ENCODE measurements around the gene MARVELD1.

The MARVELD1 gene

DNA sequence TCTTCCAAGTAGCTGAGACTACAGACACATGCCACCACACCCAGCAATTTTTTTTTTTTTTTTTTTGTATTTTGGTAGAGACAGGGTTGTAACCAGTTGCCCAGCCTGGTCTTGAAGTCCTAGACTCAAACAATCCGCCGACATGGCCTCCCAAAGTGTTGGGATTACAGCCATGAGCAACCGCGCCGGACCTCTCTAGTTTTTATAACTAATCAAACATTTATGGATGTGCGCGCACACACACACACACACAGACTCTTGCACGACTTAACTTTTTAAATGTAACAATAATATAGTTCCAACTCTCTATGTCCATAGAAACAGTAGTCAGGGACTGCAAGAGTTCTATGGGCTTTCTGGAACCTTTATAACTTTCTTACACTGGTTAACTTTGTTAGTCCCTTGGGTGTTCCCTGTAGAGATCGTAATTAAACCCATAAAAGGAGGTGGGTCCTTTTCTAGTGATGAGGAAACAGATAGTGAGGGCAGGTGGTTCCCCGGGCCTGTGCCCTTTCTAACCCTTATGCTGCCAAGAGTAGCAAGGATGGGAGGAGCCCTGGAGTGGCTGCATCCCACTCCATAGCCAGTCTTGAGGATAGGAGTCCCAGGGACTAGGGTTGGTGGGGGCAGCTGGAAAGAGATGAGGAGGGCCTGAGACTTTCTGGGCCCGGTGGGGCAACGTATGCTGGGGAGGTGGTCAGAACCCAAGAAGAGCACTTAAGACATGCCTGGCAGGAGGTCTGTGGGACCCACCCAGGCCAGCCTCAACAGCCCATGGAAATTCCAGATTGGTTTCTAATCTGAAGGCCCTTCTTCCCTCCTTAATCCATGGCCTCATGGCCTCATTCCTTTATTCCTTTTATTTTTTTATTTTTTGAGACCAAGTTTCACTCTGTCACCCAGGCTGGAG lies 8.6 kb downstream of the MARVELD1 start:
- DNase-seq (ENCODE audit: low read depth in 2 of 2): no peak

DNA sequence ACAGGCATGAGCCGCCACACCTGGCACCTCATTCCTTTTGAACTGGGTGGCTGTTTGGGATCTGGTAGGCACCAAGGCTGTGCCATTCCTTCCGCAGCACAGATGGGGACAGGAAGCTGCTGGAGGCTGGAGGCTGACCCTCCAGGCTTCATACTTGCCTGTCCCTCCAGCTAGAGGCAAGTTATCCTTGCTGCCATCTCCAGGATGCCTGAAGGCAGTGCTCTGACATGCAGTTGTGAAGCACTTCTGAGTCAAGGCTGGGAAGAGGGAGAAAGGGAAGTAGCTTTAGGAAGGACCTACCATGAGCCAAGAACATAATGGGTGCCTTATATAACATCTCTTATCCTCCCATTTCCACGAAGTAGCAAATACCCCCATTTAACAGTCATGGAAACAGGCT lies 9.5 kb downstream of the MARVELD1 start:
- no peak for DNase-seq (ENCODE audit: low read depth in 2 of 2)

DNA sequence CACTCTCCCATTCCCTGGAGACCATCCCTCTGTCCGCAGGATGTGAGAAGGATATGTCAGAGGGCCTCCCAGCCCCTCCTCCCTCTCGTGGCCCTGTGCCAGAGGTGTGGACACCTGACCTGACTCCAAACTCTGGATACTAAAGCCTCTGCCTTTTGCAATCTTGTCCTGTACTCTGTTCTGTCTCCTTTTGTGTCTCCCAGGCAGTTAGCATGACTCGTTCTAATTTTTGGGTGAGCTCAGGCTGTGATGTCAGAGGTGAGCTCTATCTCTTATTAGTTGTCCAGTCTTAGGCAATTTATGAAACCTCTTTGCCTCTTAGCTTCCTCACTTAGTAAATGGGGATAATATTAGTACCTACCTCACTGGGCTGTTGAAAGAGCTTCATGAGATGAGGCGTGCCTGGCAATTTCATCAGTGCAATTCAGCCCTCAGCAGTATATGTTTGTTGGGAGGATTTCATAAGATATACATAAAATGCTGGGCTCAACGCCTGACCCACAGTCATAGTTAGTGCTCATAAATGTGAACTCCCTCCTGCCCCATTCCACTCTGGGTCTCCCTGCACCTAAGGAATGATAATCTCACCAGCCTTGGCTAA lies 10.9 kb downstream of the MARVELD1 start:
- DNase-seq (ENCODE audit: low read depth in 2 of 2): no peak

DNA sequence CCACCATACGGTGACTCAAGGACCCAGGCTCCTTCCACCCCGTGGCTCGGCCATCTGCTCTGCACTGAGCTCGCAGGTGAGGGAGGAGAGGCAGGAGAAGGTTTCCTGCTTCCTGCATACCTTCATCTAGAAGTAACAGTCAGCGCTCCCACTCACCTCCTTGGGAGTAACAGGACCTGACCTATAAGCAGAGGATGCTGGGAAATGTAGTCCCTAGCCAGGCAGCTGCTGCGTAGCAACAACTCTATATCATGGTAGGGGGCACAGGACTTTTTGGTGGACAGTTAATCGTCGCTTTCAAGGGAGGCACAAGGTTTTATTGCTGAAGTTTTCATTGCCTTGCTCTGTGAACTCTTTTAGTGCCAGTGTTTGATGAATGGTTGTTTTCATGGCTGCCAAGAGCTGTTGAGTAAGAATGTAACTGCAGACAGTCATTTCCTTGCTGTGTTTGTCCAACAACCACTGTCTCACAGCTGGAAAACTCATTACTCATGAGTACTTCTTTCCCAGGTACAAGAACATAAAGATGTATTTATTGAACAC lies 13.2 kb downstream of the MARVELD1 start:
- no peak for DNase-seq (ENCODE audit: low read depth in 2 of 2)

DNA sequence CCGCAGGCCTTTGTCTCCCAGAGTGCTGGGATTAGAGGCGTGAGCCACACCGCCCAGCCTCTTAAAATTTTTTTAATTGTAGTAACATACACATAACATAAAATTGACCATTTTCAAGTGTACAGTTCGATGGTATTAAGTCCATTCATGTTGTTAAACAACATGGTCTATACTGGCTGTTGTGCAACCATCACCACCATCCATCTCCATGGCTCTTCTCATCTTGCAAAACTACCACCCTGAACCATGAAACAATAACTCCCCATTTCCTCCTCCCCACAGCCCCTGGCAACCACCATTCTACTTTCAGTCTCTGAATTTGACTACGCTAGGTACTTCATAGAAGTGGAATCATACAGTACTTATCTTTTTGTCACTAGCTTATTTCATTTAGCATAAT lies 15.5 kb downstream of the MARVELD1 start:
- DNase-seq (ENCODE audit: low read depth in 2 of 2): no peak

DNA sequence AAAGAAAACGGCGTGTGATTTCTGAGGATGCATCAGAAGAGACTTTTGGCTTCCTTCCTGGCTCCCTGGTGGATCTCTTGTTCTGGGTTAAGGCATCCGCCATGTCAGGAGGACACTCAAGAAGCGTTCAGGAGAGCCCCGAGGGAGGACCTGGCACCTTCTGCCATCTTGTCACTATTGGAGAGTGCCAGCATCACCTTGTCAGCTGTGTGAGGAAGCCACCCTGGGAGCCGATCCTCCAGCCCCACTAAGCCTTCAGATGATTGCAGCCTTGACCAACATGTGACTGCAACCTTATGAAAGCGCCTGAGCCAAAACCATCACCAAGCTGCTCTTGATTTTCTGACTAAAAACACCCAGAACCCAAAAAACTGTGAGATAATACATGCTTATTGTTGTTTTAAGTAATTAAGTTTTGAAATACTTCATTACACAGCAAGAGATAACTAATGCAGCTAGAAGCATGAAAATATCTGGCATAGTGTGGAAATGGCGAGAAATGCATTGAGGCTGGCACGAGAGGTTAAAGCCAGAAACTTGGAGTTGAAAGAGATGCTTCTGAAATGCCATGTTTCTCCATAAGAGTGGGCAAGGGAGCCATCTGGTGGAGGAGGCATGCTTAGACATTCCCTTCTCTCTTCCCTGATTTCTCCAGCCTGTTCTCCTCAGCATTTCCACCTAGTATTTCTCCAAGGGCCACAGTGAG lies 18.0 kb downstream of the MARVELD1 start:
- no peak for DNase-seq (ENCODE audit: low read depth in 2 of 2)

DNA sequence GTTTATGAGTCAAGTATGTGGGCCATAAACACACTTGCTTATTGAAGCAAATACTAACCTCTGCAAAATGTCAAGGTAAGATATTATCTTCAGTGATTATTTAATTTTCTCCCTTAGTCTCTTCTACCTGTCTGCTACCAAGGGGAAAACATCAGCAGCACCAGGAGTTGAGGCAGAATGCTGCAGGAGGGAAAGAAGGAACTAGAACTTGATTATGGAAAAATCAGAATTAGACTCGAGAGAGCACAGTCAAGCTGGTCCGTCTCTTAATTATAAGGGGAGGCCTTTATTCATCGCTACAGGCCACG lies 18.5 kb downstream of the MARVELD1 start:
- no peak for DNase-seq (ENCODE audit: low read depth in 2 of 2)

DNA sequence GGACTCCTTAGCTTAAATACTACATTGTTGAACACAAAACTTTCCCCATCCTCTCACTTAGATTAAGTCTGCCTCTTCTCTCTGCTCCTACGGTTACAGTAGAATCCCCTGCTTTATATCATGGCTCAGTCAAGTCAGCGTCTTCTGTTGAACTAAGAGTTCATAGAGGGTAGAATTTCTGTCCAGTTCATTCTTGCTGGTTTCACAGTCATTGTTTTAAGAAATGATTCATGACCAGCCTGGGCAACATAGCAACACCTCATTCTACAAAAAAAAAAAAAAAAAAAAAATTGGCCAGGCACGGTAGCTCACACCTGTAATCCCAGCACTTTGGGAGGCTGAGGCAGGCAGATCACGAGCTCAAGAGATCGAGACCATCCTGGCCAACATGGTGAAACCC lies 19.7 kb downstream of the MARVELD1 start:
- DNase-seq (ENCODE audit: low read depth in 2 of 2): no peak

DNA sequence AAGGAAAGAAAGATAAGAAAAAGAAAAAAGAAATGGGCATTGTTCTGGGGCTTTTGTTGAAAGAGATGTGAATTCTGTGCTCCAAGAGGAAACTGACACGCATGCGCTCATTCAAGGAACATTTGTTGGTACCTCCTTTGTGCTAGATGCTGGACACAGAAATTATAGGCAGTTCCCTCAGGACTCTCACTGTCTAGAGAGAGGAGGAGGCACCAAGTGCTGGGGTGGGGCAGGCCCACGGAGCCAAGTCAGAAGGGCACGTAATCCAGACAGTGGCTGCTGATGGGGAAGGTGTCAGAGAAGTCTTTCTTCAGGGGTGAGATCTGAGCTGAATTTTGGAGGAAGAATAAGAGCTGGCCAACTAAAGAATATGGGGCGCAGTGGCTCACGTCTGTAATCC lies 20.5 kb downstream of the MARVELD1 start:
- DNase-seq (ENCODE audit: low read depth in 2 of 2): no peak

DNA sequence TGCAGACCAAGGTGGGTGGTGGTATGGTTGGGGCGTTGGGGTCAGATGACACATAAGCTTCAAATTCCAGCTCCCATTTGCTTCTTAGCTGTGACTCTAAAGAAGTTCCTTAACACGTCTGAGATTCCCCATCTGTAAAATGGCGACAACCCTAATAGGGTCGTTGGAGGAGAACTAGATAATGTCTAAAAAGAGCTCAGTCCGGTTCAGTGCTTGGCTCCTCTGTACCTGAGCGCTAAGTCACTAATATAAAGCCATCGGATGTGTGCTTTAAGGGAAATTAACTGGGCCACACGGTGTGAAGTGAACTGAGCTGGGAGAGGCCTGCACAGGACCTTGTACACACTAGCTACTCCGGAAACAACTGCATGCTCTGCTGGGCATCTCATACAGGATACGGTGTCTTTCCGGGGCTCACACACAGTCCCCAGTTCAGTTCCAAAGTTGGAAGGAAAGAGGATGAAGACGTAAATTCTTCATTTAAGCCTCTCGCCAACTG lies 22.9 kb downstream of the MARVELD1 start:
- no peak for DNase-seq (ENCODE audit: low read depth in 2 of 2)

DNA sequence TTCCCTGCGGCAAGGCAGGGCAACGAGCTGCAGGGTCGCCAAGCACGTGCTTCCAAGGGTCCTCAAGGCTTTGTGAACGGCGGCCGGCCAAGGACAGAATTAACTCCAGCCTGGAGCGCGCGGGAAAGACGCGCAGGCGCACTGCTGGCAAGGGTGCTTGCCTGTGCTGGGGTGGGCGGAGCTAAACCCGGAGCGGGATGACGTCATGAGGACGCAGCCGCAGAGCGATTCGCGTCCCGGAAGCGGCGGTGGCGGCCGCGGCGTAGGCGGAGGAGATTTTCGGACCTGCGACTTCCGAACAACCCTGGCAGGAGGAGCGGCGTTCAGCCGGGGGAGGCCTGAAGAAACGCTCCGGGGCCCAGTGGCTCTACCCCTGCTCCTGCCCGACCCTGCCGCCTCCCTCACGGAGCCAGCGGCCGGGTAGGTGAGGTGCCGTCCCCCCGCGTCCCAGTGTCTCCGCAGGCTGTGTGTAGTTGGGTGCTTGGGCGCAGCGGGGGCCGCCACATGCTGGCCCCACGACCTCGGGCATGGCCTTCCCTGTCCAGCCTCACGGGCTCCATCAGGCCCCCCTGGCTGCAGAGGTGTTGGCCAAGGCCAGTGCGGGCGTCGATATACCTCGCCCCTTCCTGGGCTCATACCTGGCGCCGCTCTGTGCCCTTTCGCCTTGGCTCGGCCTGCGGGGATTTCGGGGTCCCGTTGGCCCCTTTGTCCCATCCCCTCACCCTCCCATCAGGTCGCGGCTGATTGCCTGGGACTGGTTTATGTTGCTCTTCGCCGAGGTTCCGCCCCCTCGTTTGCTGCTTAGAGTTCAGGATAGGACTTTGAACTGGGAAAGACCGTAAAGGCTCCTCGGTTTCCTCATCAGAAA lies 23.6 kb downstream of the MARVELD1 start, which contains the start of gene ZFYVE27:
Gene ZFYVE27, plus strand, starts transcription at position 227 of the 868 bp plus-strand sequence. CDS start 1,350 bp downstream, outside the sequence.
- DNase-seq (ENCODE audit: low read depth in 2 of 2): peak; percentile 97

DNA sequence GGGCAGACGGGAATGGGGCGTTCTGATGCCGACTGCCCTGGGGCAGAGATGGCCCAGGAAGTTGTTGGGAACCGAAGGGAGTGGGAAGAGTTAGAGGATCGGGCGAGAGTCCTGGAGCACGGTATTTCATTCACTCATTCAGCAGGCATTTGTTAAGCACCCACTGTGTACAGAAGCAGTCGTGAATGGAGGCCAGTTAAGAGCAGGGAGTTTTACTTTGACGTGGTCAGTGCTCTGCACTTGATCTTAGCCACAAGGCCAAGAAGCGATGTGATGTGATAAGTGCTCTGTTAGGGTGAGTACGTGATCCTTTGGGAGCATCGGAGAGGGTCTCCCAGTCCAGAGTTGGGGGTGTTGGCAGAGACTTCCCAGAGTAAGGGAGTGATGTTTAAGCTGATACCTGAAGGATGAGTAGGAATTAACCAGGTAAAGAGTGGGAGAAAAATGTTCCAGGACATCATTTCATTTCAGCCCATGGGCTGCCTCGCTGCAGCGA lies 24.3 kb downstream of the MARVELD1 start:
- no peak for DNase-seq (ENCODE audit: low read depth in 2 of 2)

DNA sequence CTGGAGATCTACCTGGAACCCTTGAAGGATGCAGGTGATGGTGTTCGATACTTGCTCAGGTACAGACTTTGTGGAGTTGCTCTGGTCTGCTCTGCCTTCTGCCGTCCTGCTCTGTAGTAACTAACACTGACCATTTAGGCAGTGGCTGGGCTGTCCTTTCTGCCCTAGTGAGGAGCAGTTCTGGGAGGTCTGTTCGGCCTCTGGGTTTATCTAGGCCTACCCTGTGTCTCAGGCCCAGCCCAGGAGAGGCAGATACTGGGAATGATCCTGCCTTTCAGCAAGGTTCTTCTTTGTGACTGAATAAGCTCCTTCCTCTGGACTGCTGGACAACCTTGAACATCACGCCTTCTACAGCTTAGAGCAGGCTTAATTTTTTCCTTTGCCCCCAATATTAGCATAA lies 25.1 kb downstream of the MARVELD1 start:
- no peak for DNase-seq (ENCODE audit: low read depth in 2 of 2)

DNA sequence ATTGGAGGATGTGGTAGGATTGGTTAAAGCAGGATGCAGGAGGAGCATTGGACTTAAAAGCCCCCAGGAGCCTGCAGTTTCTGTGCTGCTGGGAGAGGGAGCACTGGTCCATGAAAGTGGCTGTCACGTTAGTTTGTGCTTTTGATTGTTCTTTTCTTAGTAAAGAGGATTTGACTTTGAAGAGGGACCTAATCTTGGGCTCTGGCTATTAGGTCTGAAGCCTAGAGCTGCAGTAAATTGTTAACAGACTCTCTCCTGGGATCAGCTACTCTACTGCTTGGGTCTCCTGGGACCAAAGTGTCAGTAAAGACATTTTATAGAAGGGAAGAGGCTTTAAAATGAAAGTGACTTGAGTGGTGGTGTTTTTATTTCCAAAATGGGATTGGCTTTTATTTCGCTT lies 27.1 kb downstream of the MARVELD1 start:
- no peak for DNase-seq (ENCODE audit: low read depth in 2 of 2)

DNA sequence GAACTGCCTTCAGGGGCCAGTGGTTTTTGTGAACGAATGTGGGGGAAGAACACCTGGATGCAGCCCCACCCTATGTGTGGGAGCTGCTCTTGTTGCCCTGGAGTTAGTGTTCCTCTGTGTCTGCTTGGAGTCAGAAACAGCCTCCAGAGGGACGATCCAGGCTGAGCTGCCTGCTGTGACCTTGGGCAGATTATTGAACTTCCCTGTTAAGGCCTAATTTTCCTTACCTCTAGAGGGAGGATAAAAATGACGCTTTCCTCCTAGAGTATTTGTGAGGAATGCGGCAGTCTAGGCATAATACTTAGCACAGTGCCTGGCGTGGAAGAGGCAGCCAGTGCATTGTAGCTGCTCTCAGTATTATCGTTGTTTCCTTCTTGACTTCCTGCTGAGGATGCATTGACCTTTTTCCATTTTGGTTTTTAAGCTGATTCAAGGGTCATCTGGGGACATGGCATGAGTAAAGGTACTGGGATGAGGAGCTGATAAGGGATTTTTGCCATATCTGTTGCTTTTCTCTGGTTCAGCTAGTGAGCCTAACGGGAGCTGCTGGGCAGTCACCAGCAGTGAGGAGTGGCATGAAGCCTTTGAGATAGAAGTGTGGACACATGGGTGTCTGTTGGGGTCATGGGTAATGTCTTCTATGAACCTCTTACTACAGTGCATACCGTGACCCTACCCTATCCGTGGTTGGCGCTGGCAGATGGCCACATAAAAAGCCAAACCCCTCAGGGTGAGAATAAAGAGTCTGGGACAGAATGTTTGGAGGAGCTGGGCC lies 29.8 kb downstream of the MARVELD1 start:
- DNase-seq (ENCODE audit: low read depth in 2 of 2): no peak

DNA sequence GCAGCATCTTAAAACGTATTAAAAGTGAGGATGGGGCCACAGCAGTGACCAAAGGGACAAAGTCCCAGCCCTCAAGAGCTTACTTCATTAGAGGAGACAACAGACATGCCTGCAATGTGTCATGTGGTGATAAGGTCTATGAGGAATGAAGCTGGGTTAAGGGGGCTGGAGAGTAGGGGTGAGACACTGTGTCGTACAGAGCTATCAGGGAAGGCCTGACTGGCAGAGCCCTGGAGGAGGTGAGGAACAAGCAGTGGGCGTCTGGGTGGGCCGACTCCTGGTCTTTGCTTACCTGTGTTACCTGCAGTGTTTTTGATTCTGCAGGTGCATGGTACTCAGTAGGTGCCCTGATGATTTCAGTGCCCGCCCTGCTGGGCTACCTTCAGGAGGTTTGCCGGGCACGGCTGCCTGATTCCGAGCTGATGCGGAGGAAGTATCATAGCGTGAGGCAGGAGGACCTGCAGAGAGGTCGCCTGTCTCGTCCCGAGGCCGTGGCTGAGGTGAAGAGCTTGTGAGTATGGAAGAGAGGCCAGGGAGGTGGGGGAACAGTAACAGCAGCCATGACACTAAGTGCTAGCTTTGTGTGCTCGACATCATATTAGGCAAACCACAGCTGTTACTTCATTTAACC lies 31.0 kb downstream of the MARVELD1 start:
- DNase-seq (ENCODE audit: low read depth in 2 of 2): no peak

DNA sequence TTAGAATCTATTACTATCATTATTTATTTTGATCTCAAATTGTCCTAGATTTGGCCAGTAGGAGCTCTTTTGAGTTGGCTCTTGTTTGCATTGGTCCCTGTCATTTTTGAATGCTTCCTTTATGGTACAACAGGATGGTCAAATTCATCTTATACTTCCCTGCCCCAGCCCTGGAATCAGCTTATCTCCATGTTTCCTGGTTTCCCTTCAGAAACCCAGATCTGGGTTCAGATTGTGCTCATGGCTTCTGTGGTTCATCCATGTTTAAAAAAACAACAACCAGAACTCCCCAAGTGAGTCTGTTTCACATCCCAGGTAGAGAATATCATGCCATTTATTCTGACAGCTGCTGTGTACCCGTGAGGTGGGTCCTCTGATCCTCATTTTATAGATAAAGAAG lies 34.0 kb downstream of the MARVELD1 start:
- DNase-seq (ENCODE audit: low read depth in 2 of 2): no peak

DNA sequence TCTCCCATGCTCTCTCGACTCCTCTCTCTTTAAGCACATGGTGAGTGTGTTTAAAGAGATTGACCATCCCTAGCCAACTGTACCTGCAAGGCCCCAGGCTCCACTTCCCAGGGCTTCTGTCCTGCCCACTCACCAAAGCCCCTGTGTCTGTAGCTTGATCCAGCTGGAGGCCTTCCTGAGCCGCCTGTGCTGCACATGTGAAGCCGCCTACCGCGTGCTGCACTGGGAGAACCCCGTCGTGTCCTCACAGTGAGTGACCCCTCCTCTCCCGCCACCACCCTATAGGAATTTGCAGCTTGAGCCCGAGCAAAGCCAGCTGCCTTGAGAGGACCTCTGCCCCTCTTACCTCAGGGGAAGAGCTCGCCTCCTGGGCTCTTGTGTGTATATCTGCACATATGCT lies 34.6 kb downstream of the MARVELD1 start:
- DNase-seq (ENCODE audit: low read depth in 2 of 2): no peak

DNA sequence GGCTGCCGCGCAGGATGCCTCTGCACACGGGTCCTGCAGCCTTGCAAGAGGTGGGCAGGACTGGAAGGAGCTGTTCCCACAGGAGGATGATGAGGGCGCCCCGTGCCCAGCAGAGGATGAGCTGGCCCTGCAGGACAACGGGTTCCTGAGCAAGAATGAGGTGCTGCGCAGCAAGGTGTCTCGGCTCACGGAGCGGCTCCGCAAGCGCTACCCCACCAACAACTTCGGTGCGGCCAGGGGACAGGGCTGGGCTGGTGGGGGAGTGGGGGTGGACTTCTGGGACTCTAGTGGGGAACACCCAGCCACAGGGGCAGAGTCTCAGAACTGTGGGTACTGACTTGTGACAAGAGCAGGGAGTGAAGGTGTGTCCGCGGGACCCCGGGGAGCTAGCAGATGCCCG lies 39.4 kb downstream of the MARVELD1 start:
- no peak for DNase-seq (ENCODE audit: low read depth in 2 of 2)

DNA sequence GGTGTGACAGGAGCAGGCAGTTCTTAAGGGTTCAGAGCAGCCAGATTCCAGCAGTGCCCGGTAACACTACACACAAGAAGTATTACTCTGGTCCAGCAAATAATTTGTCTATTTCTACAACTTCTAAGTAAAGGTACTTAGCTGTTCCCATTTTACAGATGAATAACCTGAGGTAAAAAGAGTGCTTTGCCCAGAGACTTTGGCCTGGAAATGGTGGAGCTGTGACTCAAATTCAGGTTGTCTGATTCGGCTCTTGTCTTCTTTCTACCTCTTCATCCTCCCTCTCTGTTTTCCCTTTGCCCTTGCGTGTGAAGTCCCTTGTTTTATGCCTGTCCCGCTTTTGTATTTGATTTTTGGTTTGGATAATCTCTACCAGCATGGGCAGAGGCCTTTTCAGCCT lies 41.2 kb downstream of the MARVELD1 start:
- DNase-seq (ENCODE audit: low read depth in 2 of 2): no peak
